ENCODE measurements around the gene MSX1.

- TF ChIP-seq TCF7L2 (IDR thresholded peaks at IDR 0.05; ENCODE audit: borderline replicate concordance, extremely low read depth, insufficient read depth, insufficient read length) (no peak), CTCF (IDR thresholded peaks at IDR 0.05 in 2 of 3, conservative IDR thresholded peaks at IDR 0.05 in 1 of 3; ENCODE audit: borderline replicate concordance in 1 of 3, insufficient read depth in 1 of 3, low read depth in 2 of 3, low read length in 2 of 3) (no peak), EZH2 (IDR thresholded peaks at IDR 0.05) (no peak), MAX (IDR thresholded peaks at IDR 0.05) (no peak), CEBPB (IDR thresholded peaks at IDR 0.05; ENCODE audit: low read depth) (no peak), RAD21 (IDR thresholded peaks at IDR 0.05; ENCODE audit: low read depth) (no peak), ZBTB33 (IDR thresholded peaks at IDR 0.05; ENCODE audit: extremely low read depth, insufficient replicate concordance, low read length) (no peak), ZFX (IDR thresholded peaks at IDR 0.05) (no peak), POLR2A (IDR thresholded peaks at IDR 0.05; ENCODE audit: borderline replicate concordance, extremely low read depth, insufficient read depth, insufficient read length) (no peak), POLR2AphosphoS5 (IDR thresholded peaks at IDR 0.05; ENCODE audit: low read depth, low read length) (no peak)
Measured at GRCh38 chr4:4874254-4874653, 14.8 kb downstream of the MSX1 start.

Data from HCT116 (cell line).